Brain microvascular endothelial cell (primary cell): ENCODE measurements around the gene ANK2.
"Not testable (repeated sequence)": the region's sequence is repeated elsewhere in the genome, so short reads cannot be mapped to it uniquely, and the experiment has no call there.

Experiments
- DNase-seq: peaks from one replicate; pipeline ENCODE4 v3.0.0-alpha.2; 2020
- H3K27ac ChIP-seq: fragments of 250-450 bp; sonication (Bioruptor Pico); 2 replicates; pipeline ENCODE4 v1.5.1; 2020; ENCODE audit warnings: mild to moderate bottlenecking, moderate library complexity
- H3K27me3 ChIP-seq: fragments of 250-450 bp; sonication (Bioruptor Pico); replicated peaks from 2 replicates; pipeline ENCODE4 v1.5.1; 2020; ENCODE audit warnings: mild to moderate bottlenecking
- H3K36me3 ChIP-seq: fragments of 250-450 bp; sonication (Bioruptor Pico); replicated peaks from 2 replicates; pipeline ENCODE4 v1.5.1; 2020; ENCODE audit warnings: mild to moderate bottlenecking
- H3K4me3 ChIP-seq: 2 replicates; pipeline ENCODE4 v1.5.1; 2011; ENCODE audit warnings: low read depth, mild to moderate bottlenecking, control low read depth, low read length, moderate library complexity
- CTCF ChIP-seq: IDR thresholded peaks from 2 replicates; pipeline ENCODE4 v1.5.1; 2011; ENCODE audit warnings: low read depth, mild to moderate bottlenecking, moderate library complexity, low read length, control low read depth, inconsistent platforms; ENCODE audit errors: missing control alignments
- in situ Hi-C: cut with HindIII; loops from 2 replicates; pipeline ENCODE4 v1.10.0; 2017; ENCODE audit warnings: low sequenced_read_pairs, low pct_ligation_motif_present

ANK2 gene

GRCh38 chr4:113221990-113222389 lies 172.5 kb downstream of the ANK2 start:
- Histone ChIP-seq H3K27me3 (no peaks in the 10 kb centered on the region), H3K36me3 (no peaks in the 10 kb centered on the region), H3K4me3 (no peak overlapping the region), H3K27ac (peak overlapping the region; percentile 64)
- in situ Hi-C loops: no loop called here
- peak; percentile 9 for DNase-seq
- no peak for TF ChIP-seq CTCF

GRCh38 chr4:113222471-113222870 lies 173.0 kb downstream of the ANK2 start:
- Histone ChIP-seq H3K27ac (peak overlapping the region; percentile 64), H3K36me3 (no peaks in the 10 kb centered on the region), H3K4me3 (no peak overlapping the region), H3K27me3 (no peaks in the 10 kb centered on the region)
- peak; percentile 51 for DNase-seq
- in situ Hi-C loops: no loop called here
- TF ChIP-seq CTCF: no peak

GRCh38 chr4:113223001-113223400 lies 173.5 kb downstream of the ANK2 start:
- in situ Hi-C loops: no loop called here
- TF ChIP-seq CTCF: no peak
- DNase-seq: no peak
- Histone ChIP-seq H3K27me3 (no peaks in the 10 kb centered on the region), H3K36me3 (no peaks in the 10 kb centered on the region), H3K27ac (no peak overlapping the region), H3K4me3 (no peak overlapping the region)

GRCh38 chr4:113232194-113232593 lies 182.7 kb downstream of the ANK2 start:
- Histone ChIP-seq H3K4me3 (no peak overlapping the region), H3K36me3 (no peaks in the 10 kb centered on the region), H3K27ac (no peak overlapping the region), H3K27me3 (no peaks in the 10 kb centered on the region)
- peak; percentile 32 for DNase-seq
- TF ChIP-seq CTCF: no peak
- in situ Hi-C loops: no loop called here

GRCh38 chr4:113236916-113237315 lies 187.5 kb downstream of the ANK2 start:
- no peak for TF ChIP-seq CTCF
- Histone ChIP-seq H3K27me3 (no peaks in the 10 kb centered on the region), H3K36me3 (no peaks in the 10 kb centered on the region), H3K27ac (no peak overlapping the region), H3K4me3 (no peak overlapping the region)
- in situ Hi-C loops: no loop called here
- no peak for DNase-seq

- no peaks in the 10 kb centered on the region for H3K27me3 ChIP-seq
- in situ Hi-C loops: no loop called here
- no peak overlapping the region for H3K27ac ChIP-seq
- no peak for DNase-seq
- no peak for TF ChIP-seq CTCF
- no peaks in the 10 kb centered on the region for H3K36me3 ChIP-seq
- H3K4me3 ChIP-seq: no peak overlapping the region
Measured at GRCh38 chr4:113243312-113243711, 193.9 kb downstream of the ANK2 start.

GRCh38 chr4:113244747-113245146 lies 195.3 kb downstream of the ANK2 start:
- H3K36me3 ChIP-seq, H3K27ac ChIP-seq, H3K4me3 ChIP-seq, in situ Hi-C loops, H3K27me3 ChIP-seq, DNase-seq: not testable (repeated sequence)
